A549 (cell line): Measurements from ENCODE around the gene RBCK1.
"Not testable (repeated sequence)": the region's sequence is repeated elsewhere in the genome, so short reads cannot be mapped to it uniquely, and the experiment has no call there.

Experiments used
- BHLHE40 ChIP-seq: IDR thresholded peaks from 2 replicates; pipeline ENCODE4 v1.6.1; 2012; ENCODE audit warnings: low read depth, low read length, inconsistent platforms
- CHD2 ChIP-seq: fragments of 150-350 bp; IDR thresholded peaks from 2 replicates; pipeline ENCODE4 v1.6.1; 2014; ENCODE audit warnings: low read length; ENCODE audit not compliant: partially characterized antibody
- CTCF ChIP-seq: fragments of >200 bp; sonication (Bioruptor Twin); formaldehyde crosslinking; IDR thresholded peaks from 3 replicates; pipeline ENCODE4 v1.5.1; 2016
- EP300 ChIP-seq, 2 experiments: fragments of >200 bp; sonication (Bioruptor Twin); formaldehyde crosslinking; IDR thresholded peaks; 2 replicates in 1 of 2; 3 replicates in 1 of 2; pipeline ENCODE4 v1.6.1; 2016 to 2017
- HDAC2 ChIP-seq: fragments of 200-600 bp; sonication (generic); IDR thresholded peaks from 2 replicates; pipeline ENCODE4 v1.6.1; 2016
- JUNB ChIP-seq: fragments of >200 bp; sonication (Bioruptor Twin); formaldehyde crosslinking; IDR thresholded peaks from 2 replicates; pipeline ENCODE4 v1.6.1; 2016
- POLR2A ChIP-seq: IDR thresholded peaks from 2 replicates; pipeline ENCODE4 v1.6.1; 2012; ENCODE audit warnings: mild to moderate bottlenecking, low read length
- SMC3 ChIP-seq: fragments of >200 bp; sonication (Bioruptor Twin); formaldehyde crosslinking; IDR thresholded peaks from 3 replicates; pipeline ENCODE4 v1.6.1; 2018; ENCODE audit warnings: inconsistent platforms
- TF ChIP-seq, protein P1 (sequence below): fragments of 150-350 bp; IDR thresholded peaks from 2 replicates; pipeline ENCODE4 v1.6.1; 2014; ENCODE audit warnings: low read depth, mild to moderate bottlenecking, low read length

- TF ChIP-seq CTCF; BHLHE40; HDAC2; JUNB; EP300 (IDR thresholded peaks at IDR 0.05); POLR2A; CHD2; SMC3: not testable (repeated sequence)
- TF ChIP-seq, protein P1, sequence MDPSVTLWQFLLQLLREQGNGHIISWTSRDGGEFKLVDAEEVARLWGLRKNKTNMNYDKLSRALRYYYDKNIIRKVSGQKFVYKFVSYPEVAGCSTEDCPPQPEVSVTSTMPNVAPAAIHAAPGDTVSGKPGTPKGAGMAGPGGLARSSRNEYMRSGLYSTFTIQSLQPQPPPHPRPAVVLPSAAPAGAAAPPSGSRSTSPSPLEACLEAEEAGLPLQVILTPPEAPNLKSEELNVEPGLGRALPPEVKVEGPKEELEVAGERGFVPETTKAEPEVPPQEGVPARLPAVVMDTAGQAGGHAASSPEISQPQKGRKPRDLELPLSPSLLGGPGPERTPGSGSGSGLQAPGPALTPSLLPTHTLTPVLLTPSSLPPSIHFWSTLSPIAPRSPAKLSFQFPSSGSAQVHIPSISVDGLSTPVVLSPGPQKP, result not testable (repeated sequence)
Observed at GRCh38 chr20:372543-373082, 35.5 kb upstream of the RBCK1 start.
